ENCODE results near the gene TRIP13.

The TRIP13 gene

DNA sequence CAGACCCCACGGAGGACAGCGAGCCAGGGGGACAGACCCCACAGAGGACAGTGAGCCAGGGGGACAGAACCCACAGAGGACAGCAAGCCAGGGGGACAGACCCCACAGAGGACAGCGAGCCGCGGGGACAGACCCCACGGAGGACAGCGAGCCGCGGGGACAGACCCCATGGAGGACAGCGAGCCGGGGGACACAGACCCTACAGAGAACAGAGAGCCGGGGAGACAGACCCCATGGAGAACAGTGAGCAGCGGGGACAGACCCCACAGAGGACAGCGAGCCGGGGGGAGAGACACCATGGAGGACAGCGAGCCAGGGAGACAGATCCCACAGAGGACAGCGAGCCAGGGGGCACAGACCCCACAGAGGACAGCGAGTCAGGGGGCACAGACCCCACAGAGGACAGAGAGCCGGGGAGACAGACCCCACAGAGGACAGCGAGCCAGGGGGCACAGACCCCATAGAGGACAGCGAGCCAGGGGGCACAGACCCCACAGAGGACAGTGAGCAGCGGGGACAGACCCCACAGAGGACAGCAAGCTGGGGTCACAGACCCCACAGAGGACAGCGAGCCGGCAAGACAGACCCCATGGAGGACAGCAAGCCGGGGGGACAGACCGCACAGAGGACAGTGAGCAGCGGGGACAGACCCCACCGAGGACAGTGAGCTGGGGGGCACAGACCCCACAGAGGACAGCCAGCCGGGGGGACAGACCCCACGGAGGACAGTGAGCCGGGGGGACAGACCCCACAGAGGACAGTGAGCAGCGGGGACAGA is 37.5 kb upstream of the TRIP13 start:
- DNase-seq (ENCODE audit: low read depth), result no peak

DNA sequence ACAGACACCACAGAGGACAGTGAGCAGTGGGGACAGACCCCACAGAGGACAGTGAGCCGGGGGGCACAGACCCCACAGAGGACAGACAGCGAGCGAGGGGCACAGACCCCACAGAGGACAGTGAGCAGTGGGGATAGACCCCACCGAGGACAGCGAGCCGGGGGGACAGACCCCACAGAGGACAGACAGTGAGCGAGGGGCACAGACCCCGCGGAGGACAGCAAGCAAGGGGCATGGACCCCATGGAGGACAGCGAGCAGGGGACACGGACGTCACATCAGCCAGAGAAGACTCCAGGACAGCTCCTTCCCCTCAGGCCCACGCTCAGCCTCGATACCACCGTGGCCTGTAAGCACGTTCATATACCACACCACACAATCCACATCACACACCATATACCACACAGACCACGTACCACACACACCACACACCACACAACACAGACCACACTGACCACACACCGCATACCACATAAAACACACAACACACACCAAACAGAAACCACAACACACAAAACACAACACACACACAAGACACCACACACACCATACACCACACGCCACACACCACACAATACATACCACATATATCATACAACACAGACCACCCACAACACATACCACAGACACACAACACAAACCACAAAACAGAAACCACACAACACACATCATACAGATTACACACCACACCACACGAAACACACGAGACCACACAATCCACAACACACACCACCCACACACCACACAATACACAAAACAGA is 36.7 kb upstream of the TRIP13 start:
- DNase-seq (ENCODE audit: low read depth), result no peak

DNA sequence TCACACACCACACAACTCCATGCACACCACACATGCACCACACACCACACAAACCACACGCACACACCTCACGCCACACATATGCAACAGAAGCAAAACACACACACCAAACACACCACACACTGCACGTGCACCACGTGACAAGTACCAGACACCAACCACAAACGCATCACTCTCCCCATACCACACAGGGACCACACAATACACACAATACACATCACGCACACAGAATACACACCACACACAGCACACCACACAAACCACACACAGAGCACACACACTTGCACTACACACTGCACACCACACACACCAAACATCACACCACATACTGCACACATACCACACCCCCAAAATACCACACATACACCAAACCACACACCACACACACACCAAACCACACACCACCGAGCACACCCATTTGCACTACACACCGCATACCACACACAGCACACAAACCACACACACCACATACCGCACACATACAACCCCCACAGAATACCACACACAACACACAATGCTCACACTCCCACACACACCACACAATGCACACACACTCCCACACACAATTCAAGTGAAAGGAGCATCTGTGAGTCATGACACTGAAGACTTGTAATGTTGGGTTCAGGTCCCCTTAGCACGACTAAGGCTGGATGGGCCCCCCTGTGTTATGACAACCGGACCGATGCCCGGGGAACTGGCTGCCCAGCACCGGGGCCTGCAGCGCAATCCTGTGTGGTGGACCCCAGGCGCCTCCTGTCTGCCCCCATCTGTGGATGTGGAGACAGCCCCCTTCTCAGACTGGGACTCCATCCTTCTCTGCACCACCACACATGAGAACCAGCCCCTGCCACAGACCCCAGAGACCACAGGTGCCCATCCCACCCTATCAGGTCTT is 35.9 kb upstream of the TRIP13 start:
- no peak for DNase-seq (ENCODE audit: low read depth)

DNA sequence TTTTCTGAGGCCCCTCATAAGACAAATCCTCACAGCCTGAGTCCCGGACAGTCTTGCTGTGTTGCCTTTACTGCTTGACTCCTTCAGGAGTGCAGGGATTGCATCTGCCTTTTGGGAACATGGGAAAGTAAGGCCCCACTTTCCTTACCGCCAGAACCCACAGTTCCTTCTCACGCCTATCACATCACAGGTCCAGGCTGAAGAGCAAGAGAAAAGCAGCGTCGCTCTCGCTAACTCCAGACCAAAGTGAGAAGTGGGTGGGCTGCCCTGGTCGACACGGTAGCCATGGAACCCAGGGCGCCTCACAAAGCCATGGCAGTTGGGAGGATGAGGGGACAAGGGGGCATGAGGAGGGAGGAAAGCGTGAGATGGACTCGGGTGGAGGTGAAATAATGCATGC is 34.0 kb upstream of the TRIP13 start:
- no peak for DNase-seq (ENCODE audit: low read depth)

DNA sequence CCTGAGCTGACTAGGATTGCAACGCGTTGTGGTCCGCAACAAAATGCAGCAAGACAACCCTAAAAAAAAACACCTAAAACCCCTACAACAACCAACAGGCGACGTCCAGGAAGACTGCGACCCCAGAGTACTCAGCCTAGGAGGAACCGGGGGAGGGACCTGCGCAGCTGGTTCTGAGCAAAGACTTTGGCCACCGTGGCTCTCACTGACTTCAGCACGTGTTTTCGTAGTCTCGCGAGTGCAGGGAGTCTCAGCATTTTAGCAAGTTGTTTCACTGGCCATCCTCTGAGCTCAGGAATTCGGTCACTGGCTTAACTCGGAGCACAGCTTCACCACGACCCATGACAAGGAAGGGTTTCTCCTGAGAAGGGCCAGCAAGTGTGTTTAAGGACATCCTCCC is 33.3 kb upstream of the TRIP13 start:
- DNase-seq (ENCODE audit: low read depth), result no peak

DNA sequence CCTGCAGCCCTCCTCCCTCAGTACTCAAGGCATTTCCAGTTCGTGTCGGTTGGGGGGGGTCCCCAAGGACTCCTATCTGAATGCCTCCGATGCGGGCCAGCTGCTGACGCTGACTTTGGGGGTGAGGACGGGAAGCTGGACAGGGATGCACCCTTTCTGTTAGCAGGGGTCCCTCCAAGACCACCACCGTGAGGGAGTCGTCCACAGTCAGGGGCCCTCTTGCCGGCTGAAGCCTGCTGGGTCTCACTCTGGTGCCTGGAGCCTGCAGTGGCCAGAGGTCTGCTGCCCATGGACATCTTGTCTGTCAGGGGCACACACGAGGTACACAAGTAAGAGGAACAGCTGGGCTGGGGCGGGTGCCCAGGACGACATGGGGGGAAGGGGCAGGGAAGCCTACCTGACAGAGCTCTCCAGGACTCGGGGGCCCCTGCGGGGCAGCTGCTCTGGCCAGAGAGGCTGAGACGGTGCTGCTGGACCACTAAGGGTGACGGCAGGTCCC is 32.8 kb upstream of the TRIP13 start:
- DNase-seq (ENCODE audit: low read depth), result no peak

DNA sequence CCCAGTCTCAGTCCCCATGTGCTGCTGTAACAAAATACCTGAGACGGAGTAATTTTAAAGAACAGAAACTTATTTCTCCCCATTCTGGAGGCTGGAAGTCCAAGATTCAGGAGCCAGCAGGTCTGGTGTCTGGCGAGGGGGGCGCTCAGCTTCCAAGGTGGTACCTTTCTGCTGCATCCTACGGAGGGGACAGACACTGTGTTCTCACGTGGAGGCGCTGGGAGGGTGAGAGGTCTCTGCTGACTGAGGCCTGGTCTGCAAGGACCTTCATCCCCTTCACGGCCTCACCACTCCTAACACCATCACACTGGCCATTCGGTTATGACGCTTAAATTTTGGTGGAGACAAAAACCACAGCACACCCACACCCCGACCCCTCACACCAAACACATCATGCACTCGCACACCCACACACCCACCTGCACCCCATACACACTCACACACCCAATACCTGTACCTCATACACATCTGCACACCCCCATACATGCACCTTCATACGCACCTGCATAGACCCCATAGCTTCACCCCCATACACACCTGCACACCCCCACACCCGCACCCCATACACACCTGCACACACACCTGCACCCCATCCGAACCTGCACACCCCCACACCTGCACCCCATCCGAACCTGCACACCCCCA is 32.1 kb upstream of the TRIP13 start:
- no peak for DNase-seq (ENCODE audit: low read depth)

DNA sequence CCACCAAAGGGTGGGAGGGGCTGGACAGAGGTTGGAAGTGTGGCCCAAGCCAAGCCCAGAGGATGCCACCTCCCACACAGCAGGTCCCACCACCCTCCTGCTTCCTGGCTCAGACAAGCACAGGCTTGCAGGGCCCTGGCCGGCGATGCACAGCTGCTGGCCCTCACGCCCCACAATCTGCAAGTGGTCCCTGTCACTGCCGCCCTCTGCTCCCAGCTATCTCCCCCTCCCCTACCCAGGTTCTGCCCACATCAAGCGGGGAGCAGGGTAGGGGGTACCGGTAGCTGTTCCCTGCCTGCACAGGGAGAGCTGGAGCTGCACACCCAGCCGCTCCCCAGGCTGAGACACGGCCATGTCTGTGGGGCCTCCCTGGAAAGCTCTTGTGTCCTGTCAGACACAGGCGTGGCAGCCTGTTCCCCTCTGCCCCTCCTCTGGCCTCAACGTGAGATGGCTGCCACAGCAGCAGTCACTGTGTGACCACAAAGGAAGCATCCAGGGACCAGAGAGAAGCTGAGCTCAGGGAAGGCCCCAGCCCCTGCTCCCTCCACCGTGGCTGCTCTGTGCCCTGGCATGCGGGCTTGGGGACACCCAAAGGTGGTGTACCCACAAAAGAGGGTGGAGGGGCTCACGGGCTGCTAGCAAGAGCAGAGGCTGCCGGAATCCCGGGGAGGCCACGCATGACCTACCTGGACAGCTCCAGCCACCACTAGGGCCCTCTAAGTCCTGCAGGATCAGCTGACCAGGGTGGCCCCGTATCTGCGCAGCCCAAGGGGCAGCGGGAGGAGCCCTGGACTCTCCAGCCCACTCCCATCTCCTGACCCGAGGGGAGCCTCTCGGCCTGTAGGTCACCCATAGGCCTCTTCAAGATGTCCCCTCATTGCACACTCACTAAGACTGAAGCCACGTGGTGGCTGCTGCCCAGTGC is 31.0 kb upstream of the TRIP13 start:
- DNase-seq (ENCODE audit: low read depth), result no peak

DNA sequence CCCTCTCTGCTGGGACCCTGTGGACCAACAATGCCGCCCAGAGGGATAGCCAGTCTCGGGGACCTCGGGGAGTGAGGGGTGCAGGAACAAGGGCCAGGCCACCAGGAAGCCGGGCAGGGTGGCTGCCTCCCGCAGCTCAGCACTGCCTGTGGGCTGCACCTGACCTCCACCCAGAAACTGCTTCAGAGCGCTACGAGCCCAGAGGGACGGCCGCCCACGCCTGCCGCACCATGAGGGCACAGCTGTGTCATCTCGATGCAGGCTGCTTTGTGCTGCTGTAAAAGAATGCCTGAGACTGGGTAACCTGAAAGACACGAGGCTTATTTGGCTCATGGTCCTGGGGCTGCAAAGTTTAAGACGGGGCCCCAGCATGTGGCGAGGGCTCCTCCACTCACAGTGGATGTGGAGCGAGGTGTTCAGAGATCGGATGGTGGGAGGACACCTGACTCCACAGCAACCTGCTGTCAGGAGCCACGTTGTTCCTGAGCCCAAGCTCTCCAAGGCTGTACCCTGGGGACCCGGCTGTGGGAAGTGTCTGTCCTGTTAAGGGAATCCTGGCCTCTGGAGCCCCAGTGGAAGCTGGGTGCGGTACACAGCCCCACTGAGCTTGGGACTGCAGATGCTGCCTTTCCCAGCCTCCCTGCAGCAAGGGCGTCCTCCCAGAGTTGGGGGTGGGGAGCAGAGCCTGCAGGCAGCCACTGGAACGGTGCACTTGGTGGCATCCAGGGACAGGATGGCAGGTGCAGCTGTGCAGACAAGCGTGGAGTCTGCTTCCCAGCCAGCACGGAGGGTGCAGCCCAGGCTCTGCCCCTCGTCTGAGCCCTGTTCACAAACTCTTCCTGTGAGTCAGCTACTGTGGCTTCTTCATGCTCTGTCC is 30.1 kb upstream of the TRIP13 start:
- no peak for DNase-seq (ENCODE audit: low read depth)

DNA sequence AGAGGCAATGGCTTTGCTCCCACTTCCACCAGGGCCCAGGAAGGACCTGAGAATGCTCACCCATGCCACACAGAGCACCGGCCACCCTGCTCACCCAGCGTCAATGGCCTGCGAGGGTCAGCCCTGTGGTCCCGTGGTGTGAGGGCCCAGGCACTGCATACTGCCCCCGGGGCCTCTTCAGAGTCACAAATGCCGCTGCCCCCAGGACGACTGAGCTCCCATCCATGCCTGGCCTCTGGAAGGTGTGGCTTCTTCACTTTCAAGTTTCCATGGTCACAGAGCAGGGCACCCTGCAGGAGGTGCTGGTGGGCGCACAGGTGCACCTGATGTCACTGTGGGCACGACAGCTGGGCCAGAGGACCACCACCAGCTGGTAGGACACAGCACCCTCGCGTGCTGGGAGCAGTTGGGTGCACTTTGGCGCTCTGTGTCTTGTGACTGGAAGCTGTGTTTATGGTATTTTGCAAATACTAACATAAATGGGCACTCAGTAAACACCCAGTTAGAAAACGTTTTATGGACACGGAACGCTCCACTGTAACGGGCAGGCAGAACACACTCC is 29.4 kb upstream of the TRIP13 start:
- DNase-seq (ENCODE audit: low read depth), result no peak

DNA sequence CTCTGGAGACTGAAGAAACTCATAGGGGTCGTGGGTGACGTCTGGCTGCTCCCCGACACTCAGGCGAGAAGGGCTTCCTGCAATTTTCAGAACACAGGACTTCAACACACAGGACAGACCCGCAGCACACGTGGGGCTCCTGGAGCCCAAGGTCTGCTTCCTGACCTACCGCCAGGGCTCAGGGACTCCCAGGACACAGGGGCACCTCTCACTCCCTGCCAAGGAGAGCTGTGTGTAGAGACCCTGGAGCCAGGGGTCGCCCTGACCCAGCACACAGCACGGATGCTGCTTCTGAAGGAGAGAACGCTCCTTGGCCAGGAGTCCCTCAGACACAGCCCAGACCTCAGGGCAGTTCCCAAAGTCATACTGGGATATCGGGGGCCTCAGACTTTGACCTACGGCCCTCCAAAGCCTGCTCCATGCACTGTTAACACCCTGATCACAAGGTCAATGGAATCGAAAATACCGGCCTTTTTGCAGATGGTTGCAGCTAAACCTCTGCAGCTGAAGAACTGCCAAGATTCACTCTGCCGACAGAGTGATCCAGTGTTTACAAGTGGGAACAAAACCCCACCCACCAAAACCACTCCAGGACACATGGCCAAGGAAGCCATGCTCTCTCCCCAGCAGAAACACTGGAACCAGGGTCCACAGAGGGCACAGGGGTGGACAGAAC is 28.1 kb upstream of the TRIP13 start:
- DNase-seq (ENCODE audit: low read depth), result no peak

DNA sequence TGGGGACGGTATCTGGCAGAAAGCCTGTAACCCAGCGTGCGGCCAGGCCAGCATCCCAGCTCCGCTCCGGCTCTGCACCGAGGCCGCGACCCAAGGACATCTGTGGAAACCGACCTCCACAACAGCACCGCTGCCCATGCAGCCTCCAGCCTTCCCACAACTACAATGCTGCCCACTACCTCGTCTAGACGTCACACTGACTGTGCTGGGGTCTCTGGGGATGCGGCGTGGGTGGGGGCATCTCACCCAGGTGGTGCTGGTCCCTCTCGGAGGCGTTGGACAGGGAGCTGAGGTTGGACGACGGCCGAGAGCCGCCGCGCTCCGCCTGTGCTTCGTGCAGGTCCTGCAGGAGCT is 27.5 kb upstream of the TRIP13 start:
- no peak for DNase-seq (ENCODE audit: low read depth)

DNA sequence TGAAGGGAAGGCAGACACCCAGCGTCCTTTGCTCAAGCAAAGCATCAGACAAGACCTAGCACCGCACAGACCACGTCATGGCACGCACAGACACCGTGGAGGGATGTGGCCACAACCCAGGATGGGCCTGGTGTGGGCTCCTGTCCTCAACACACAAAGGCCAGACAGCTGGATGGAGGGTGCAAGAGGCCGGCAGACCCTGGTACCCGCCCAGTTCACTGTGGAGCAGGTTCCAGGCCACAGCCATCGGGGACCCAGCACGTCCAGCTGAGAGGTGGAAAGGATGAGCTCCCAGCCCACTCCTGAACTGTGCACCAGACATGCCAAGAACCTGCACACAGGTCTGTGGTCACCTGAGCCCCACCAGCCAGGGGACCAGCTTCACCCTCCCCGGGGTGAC is 26.9 kb upstream of the TRIP13 start:
- no peak for DNase-seq (ENCODE audit: low read depth)

DNA sequence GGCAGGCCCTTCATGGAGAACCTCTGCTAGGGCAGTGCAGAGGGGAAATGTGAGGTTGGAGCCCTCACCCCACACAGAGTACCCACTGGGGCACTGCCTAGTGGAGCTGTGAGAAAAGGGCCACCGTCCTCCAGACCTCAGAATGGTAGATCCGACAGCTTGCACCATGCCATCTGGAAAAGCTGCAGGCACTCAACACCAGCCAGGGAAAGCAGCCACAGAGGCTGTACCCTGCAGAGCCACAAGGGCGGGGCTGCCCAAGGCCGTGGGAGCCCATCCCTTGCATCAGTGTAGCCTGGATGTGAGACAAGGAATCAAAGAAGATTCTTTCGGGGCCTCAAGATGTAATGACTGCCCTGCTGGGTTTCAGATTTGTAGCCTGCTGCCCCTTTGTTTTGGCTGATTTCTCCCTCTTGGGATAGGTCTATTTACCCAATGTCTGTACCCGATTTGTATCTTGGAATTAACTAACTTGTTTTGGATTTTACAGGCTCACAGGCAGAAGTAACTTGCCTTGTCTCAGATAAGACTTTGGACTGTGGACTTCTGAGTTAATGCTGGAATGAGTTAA is 25.3 kb upstream of the TRIP13 start:
- DNase-seq (ENCODE audit: low read depth), result no peak

DNA sequence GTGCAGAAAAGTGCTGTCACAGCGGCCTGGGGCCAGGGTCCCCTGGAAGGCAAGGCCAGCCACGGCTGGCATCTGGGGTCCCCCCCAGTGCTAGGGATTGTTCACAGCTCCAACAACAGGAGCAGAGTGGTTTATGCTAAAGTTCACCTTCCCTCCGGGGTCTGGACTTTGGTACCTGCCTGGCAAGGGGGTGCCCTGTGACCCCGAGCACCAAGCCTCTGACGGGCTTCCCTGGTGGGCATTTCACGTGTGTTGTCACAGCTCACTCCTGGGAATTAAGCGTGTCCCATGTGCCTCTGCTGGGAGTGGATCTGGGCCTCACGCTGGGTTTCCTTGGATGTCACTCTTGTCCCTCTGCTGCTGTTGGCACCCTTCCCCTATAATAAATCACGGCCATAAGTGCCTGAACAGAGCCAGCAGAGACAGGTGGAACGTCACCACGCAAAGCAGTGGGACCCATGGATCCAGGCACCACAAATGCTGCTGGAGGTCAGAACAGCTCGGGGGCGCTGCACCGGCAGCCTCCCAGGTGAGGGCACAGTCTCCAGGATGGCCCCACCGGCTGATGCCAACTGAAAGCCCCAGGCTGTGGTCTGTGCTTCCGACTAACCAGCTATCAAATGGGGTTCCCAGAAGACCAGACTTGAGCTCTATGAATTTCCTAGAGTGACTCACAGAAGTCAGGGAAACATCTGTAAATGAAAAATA is 24.1 kb upstream of the TRIP13 start:
- DNase-seq (ENCODE audit: low read depth), result no peak

DNA sequence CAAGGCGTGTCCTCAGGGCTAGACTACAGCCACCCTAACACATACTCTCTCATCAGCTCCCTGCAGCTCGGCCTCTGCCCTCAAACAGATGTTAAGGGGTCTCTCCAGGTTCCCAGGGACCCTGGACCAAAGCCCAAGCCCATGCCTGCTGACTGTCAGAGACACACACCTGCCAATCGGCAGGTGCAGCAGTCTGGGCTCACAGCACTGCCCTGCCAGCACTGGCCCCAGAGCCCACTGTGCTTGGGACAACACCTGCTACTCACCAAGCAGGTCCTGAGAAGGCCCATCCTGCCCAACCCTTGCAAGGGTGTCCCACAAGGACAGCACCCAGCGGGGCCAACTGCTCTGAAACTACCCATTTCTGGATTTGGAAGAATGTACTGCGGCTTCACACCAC is 21.7 kb upstream of the TRIP13 start:
- DNase-seq (ENCODE audit: low read depth), result no peak

DNA sequence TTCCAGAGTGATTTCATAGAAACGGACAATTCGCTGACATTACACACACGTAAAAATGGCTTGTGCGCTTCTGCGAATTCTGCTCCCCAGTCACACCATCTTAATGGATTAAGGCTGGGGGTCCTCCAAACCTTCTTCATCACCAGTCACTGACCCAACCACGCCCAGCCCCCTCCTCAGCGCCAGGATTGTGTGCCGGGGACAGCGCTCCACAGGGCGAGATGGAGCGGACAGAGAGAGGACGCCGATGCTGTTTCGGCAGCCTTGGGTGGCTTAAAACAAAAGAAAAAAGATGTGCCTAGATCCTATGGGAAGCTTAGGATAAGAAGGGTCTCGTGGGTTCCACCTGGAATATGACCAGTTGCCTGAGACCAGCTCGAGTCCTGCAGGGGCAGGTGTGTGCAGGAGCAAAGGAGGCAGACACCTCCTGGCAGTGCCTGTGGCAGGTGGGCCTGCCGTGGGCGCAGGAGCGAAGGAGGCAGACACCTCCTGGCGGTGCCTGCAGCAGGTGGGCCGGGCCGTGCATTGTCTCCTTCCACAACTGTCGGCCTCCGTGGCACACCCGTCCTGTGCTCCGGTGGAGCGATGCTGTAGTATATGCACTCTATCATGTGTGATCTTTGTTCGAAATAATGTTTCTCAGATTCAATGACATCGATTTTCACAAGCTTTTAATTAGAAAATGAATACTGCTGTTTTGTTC is 20.9 kb upstream of the TRIP13 start:
- DNase-seq (ENCODE audit: low read depth), result no peak

Measured in activated T-cell treated with anti-CD3 and anti-CD28 coated beads for 1 hour (primary cell).